ENCODE results near the gene PPP1R3A.

The PPP1R3A gene

DNA sequence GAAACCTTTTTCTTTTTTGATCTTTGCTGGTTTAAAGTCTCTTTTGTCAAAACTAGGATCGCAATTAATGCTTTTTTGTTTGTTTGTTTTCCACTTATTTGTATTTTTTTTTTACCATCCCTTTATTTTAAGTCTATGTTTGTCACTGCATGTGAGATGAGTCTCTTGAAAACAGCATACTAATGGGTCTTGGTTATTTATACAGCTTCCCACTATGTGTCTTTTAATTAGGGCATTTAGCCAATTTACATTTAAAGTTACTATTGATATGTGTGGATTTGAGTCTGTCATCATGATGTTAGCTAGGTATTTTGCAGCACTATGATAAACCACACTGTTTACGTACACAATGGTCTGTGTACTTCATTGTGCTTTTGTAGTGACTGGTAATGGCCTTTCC lies 34.7 kb upstream of the PPP1R3A start:
- Histone ChIP-seq H3K14ac (ENCODE audit: low read length) (no peak overlapping the region), H3K27ac (replicated peaks; ENCODE audit: low read length) (no peak overlapping the region), H3K4ac (ENCODE audit: low read length) (no peak overlapping the region), H2BK12ac (ENCODE audit: low read length) (no peak overlapping the region), H2BK5ac (ENCODE audit: low read length) (no peak overlapping the region), H3K27me3 (ENCODE audit: control insufficient read depth in 3 of 3, insufficient read depth in 3 of 3, low read depth in 1 of 3, low read length in 3 of 3) (no peaks in the 10 kb centered on the region), H3K18ac (ENCODE audit: low read length) (no peak overlapping the region), H3K9me3 (replicated peaks in 1 of 2; ENCODE audit: control insufficient read depth in 2 of 2, insufficient read depth in 1 of 2, low read depth in 1 of 2, low read length in 2 of 2) (peaks cover 0 to 2% of the 10 kb centered on the region in 2 donors), H2BK120ac (ENCODE audit: low read depth, low read length) (no peak overlapping the region), H4K91ac (ENCODE audit: low read depth, low read length, poor library complexity) (no peak overlapping the region), H3K23ac (ENCODE audit: low read depth, low read length, poor library complexity) (no peak overlapping the region), H3K4me2 (ENCODE audit: insufficient read depth, low read length, poor library complexity, severe bottlenecking) (no peak overlapping the region), H3K4me3 (ENCODE audit: low read length in 2 of 2) (no peak overlapping the region), H2BK15ac (ENCODE audit: low read length) (no peak overlapping the region), H3K79me1 (ENCODE audit: low read depth, low read length) (no peaks in the 10 kb centered on the region), H4K8ac (ENCODE audit: low read depth, low read length) (no peak overlapping the region), H3K4me1 (ENCODE audit: control insufficient read depth in 2 of 2, insufficient read depth in 1 of 2, low read depth in 1 of 2, low read length in 2 of 2) (no peaks in the 10 kb centered on the region), H3K36me3 (replicated peaks in 1 of 2; ENCODE audit: control insufficient read depth in 2 of 2, insufficient read depth in 2 of 2, low read length in 2 of 2) (no peaks in the 10 kb centered on the region), H3K9ac (ENCODE audit: low read depth, low read length, poor library complexity) (no peak overlapping the region), H2AFZ (ENCODE audit: low read length) (no peak overlapping the region), H2AK5ac (ENCODE audit: low read depth, low read length) (no peak overlapping the region)
- no CpG with 5 or more reads among the region's 2 CpGs for WGBS, 2 donors (ENCODE audit: extremely low coverage in 2 of 2, insufficient read length in 2 of 2, insufficient replicate concordance in 1 of 2)
- DNase-seq (ENCODE audit: low spot score) = no peak

DNA sequence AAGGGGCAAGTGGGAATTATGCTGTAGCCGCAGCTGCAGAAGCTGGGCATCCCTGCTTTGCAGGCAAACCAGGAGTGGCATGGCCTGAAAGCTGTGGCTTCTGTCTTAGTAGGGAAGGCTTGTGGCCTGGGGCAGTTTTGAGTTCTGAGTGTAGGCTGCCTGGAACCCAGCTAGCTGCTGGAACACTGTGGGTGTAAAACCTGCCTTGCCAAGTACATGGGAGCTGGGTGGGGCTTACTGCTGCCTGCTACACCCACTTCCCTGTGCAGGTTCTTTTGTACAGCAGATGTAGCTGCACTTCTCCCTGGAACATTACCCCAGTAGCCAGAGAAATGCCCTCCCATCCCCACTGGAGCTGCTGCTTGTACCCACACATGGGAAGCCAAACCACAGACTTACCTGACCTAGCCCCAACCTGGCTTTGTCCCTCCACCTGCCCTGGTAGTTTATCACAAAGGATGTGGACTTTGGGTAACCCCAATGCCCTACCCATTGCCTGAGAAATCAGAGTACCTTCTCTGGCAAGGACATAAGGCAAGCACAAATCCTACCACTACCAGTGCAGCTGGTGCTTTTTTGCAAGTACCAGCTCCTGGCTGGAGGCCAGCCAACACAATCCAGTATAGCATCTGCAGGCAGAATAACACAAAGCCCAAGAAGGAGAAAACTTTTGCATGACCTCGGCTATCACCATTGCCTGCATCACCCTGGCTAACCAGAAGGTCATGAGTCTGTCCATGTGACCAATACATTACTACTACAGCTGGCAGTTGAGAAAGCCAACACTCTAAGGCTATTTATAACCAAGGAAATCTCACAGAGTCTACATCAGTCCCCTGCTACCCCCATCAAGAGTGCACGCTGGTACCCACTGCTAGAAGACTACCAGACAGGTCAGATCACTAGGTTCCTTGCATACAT lies 26.5 kb upstream of the PPP1R3A start:
- H2AK5ac ChIP-seq (ENCODE audit: low read depth, low read length) = no peak overlapping the region
- no peak overlapping the region for H2BK12ac ChIP-seq (ENCODE audit: low read length)
- no CpG with 5 or more reads among the region's 3 CpGs for WGBS, 2 donors (ENCODE audit: extremely low coverage in 2 of 2, insufficient read length in 2 of 2, insufficient replicate concordance in 1 of 2)
- no peak overlapping the region for H3K4me2 ChIP-seq (ENCODE audit: insufficient read depth, low read length, poor library complexity, severe bottlenecking)
- no peak overlapping the region for H3K23ac ChIP-seq (ENCODE audit: low read depth, low read length, poor library complexity)
- no peak for DNase-seq (ENCODE audit: low spot score)
- H3K4me1 ChIP-seq (ENCODE audit: control insufficient read depth in 2 of 2, insufficient read depth in 1 of 2, low read depth in 1 of 2, low read length in 2 of 2) = no peaks in the 10 kb centered on the region
- no peak overlapping the region for H2AFZ ChIP-seq (ENCODE audit: low read length)
- H3K79me1 ChIP-seq (ENCODE audit: low read depth, low read length) = no peaks in the 10 kb centered on the region
- no peak overlapping the region for H2BK5ac ChIP-seq (ENCODE audit: low read length)
- H3K4me3 ChIP-seq (ENCODE audit: low read length in 2 of 2) = no peak overlapping the region
- no peaks in the 10 kb centered on the region for H3K9me3 ChIP-seq (replicated peaks in 1 of 2; ENCODE audit: control insufficient read depth in 2 of 2, insufficient read depth in 1 of 2, low read depth in 1 of 2, low read length in 2 of 2)
- H3K9ac ChIP-seq (ENCODE audit: low read depth, low read length, poor library complexity) = no peak overlapping the region
- H4K91ac ChIP-seq (ENCODE audit: low read depth, low read length, poor library complexity) = no peak overlapping the region
- H3K36me3 ChIP-seq (replicated peaks in 1 of 2; ENCODE audit: control insufficient read depth in 2 of 2, insufficient read depth in 2 of 2, low read length in 2 of 2) = no peaks in the 10 kb centered on the region
- H3K14ac ChIP-seq (ENCODE audit: low read length) = no peak overlapping the region
- H3K4ac ChIP-seq (ENCODE audit: low read length) = no peak overlapping the region
- no peaks in the 10 kb centered on the region for H3K27me3 ChIP-seq (ENCODE audit: control insufficient read depth in 3 of 3, insufficient read depth in 3 of 3, low read depth in 1 of 3, low read length in 3 of 3)
- H3K27ac ChIP-seq (replicated peaks; ENCODE audit: low read length) = no peak overlapping the region
- no peak overlapping the region for H4K8ac ChIP-seq (ENCODE audit: low read depth, low read length)
- no peak overlapping the region for H3K18ac ChIP-seq (ENCODE audit: low read length)
- H2BK120ac ChIP-seq (ENCODE audit: low read depth, low read length) = no peak overlapping the region
- H2BK15ac ChIP-seq (ENCODE audit: low read length) = no peak overlapping the region

DNA sequence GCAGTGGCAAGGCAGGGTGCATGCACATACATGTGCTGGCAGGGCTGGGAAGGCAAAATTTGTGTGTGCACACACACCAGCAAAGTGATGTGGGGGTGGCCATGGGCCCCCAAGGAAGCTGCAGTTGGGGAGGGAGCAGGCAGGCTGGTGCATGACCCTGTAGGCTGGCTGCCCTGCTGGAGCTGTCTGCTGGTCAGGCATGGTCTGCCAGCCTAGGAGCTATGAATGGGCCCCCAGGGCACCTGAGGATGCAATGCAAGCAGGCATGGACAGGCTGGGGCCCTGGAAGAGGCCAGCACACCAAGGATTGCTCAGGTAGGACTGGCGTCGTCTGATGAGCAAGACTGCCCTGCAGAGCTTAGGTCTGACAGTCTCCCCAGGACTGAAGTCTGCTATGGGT lies 18.2 kb upstream of the PPP1R3A start:
- WGBS, 2 donors (ENCODE audit: extremely low coverage in 2 of 2, insufficient read length in 2 of 2, insufficient replicate concordance in 1 of 2) = no CpG with 5 or more reads among the region's 2 CpGs
- H3K4ac ChIP-seq (ENCODE audit: low read length) = no peak overlapping the region

DNA sequence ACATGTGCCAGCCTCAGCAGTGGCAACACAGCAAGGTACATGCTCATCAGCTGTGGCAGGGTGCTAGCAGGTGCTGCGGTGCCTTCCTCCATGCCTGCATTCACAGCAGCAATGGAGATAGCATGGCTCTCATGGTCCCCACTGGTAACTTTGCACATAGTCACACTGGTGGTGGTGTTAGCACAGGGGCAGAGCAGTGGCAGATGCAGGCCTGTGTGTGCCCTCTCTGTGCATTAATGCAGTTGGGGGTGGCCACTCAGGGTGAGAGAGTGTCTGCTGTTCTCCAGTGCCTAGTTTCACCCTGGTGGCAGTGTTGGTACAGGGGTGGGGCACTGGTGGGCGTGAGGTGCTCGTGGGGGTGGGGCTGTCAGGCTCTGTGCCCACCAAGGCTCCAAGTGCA lies 17.7 kb upstream of the PPP1R3A start:
- Histone ChIP-seq H3K9me3 (replicated peaks in 1 of 2; ENCODE audit: control insufficient read depth in 2 of 2, insufficient read depth in 1 of 2, low read depth in 1 of 2, low read length in 2 of 2) (no peaks in the 10 kb centered on the region), H3K27me3 (ENCODE audit: control insufficient read depth in 3 of 3, insufficient read depth in 3 of 3, low read depth in 1 of 3, low read length in 3 of 3) (no peaks in the 10 kb centered on the region), H3K4me2 (ENCODE audit: insufficient read depth, low read length, poor library complexity, severe bottlenecking) (no peak overlapping the region), H3K18ac (ENCODE audit: low read length) (no peak overlapping the region), H4K91ac (ENCODE audit: low read depth, low read length, poor library complexity) (no peak overlapping the region), H4K8ac (ENCODE audit: low read depth, low read length) (no peak overlapping the region), H3K79me1 (ENCODE audit: low read depth, low read length) (no peaks in the 10 kb centered on the region), H3K4me3 (ENCODE audit: low read length in 2 of 2) (peak overlapping the region in 1 of 2 donors; percentile 48), H3K23ac (ENCODE audit: low read depth, low read length, poor library complexity) (peak overlapping the region; percentile 23), H2BK15ac (ENCODE audit: low read length) (no peak overlapping the region), H2BK12ac (ENCODE audit: low read length) (no peak overlapping the region), H2AK5ac (ENCODE audit: low read depth, low read length) (no peak overlapping the region), H3K14ac (ENCODE audit: low read length) (no peak overlapping the region), H3K4ac (ENCODE audit: low read length) (no peak overlapping the region), H3K36me3 (replicated peaks in 1 of 2; ENCODE audit: control insufficient read depth in 2 of 2, insufficient read depth in 2 of 2, low read length in 2 of 2) (no peaks in the 10 kb centered on the region), H3K27ac (replicated peaks; ENCODE audit: low read length) (no peak overlapping the region), H2BK5ac (ENCODE audit: low read length) (no peak overlapping the region), H2AFZ (ENCODE audit: low read length) (no peak overlapping the region), H2BK120ac (ENCODE audit: low read depth, low read length) (no peak overlapping the region), H3K4me1 (ENCODE audit: control insufficient read depth in 2 of 2, insufficient read depth in 1 of 2, low read depth in 1 of 2, low read length in 2 of 2) (no peaks in the 10 kb centered on the region), H3K9ac (ENCODE audit: low read depth, low read length, poor library complexity) (no peak overlapping the region)
- no CpG with 5 or more reads among the region's 3 CpGs for WGBS, 2 donors (ENCODE audit: extremely low coverage in 2 of 2, insufficient read length in 2 of 2, insufficient replicate concordance in 1 of 2)
- DNase-seq (ENCODE audit: low spot score) = no peak

More for the DNA sequence above, 18.2 kb upstream of the PPP1R3A start:
- Histone ChIP-seq H3K4me2 (ENCODE audit: insufficient read depth, low read length, poor library complexity, severe bottlenecking) (no peak overlapping the region), H2BK15ac (ENCODE audit: low read length) (no peak overlapping the region), H4K8ac (ENCODE audit: low read depth, low read length) (peak overlapping the region; percentile 17), H3K18ac (ENCODE audit: low read length) (peak overlapping the region; percentile 57), H3K14ac (ENCODE audit: low read length) (peak overlapping the region; percentile 71), H3K79me1 (ENCODE audit: low read depth, low read length) (no peaks in the 10 kb centered on the region), H3K27ac (replicated peaks; ENCODE audit: low read length) (no peak overlapping the region), H2AK5ac (ENCODE audit: low read depth, low read length) (no peak overlapping the region), H3K23ac (ENCODE audit: low read depth, low read length, poor library complexity) (peak overlapping the region; percentile 23), H3K9ac (ENCODE audit: low read depth, low read length, poor library complexity) (no peak overlapping the region), H3K9me3 (replicated peaks in 1 of 2; ENCODE audit: control insufficient read depth in 2 of 2, insufficient read depth in 1 of 2, low read depth in 1 of 2, low read length in 2 of 2) (no peaks in the 10 kb centered on the region), H2BK12ac (ENCODE audit: low read length) (no peak overlapping the region), H3K4me1 (ENCODE audit: control insufficient read depth in 2 of 2, insufficient read depth in 1 of 2, low read depth in 1 of 2, low read length in 2 of 2) (no peaks in the 10 kb centered on the region), H2BK5ac (ENCODE audit: low read length) (no peak overlapping the region), H4K91ac (ENCODE audit: low read depth, low read length, poor library complexity) (peak overlapping the region; percentile 92), H3K36me3 (replicated peaks in 1 of 2; ENCODE audit: control insufficient read depth in 2 of 2, insufficient read depth in 2 of 2, low read length in 2 of 2) (no peaks in the 10 kb centered on the region), H2AFZ (ENCODE audit: low read length) (no peak overlapping the region), H3K27me3 (ENCODE audit: control insufficient read depth in 3 of 3, insufficient read depth in 3 of 3, low read depth in 1 of 3, low read length in 3 of 3) (no peaks in the 10 kb centered on the region), H2BK120ac (ENCODE audit: low read depth, low read length) (no peak overlapping the region), H3K4me3 (ENCODE audit: low read length in 2 of 2) (no peak overlapping the region)
- no peak for DNase-seq (ENCODE audit: low spot score)
